Keratinocyte (primary cell): Measurements from ENCODE around the gene PLXDC1. TPM values are rescaled to one million over a fixed set of nuclear protein-coding genes. Genes with fewer than 3 reads are reported as not detected.

ENCODE experiments used
- DNase-seq: peaks from one replicate; pipeline ENCODE4 v3.0.0-alpha.2; 2011; ENCODE audit warnings: low read depth, missing footprints, low spot score
- FAIRE-seq: peaks from 2 replicates; lab custom pipeline; 2011; peaks lifted over from hg19 to GRCh38; lab: Jason Lieb, UNC
- H2AFZ ChIP-seq: 2 replicates; pipeline ENCODE4 v1.6.0; 2012; ENCODE audit warnings: low read length, control low read depth, inconsistent platforms; ENCODE audit not compliant: control insufficient read depth
- H3K27ac ChIP-seq: 2 replicates; pipeline ENCODE4 v1.5.1; 2011; ENCODE audit warnings: low read length; ENCODE audit not compliant: control insufficient read depth, insufficient read depth
- H3K27me3 ChIP-seq: 3 replicates; pipeline ENCODE4 v1.6.0; 2011; ENCODE audit warnings: low read length; ENCODE audit not compliant: control insufficient read depth, insufficient read depth; ENCODE audit errors: extremely low read depth
- H3K36me3 ChIP-seq, 2 experiments: 2 replicates in 1 of 2; 3 replicates in 1 of 2; pipeline ENCODE4 v1.5.1; 2011; ENCODE audit warnings: low read length in 2 of 2, mild to moderate bottlenecking in 1 of 2; ENCODE audit not compliant: control insufficient read depth in 2 of 2, insufficient read depth in 2 of 2; ENCODE audit errors: extremely low read depth in 1 of 2
- H3K4me1 ChIP-seq: 3 replicates; pipeline ENCODE4 v1.5.1; 2011; ENCODE audit warnings: low read length; ENCODE audit not compliant: control insufficient read depth, insufficient read depth; ENCODE audit errors: extremely low read depth
- H3K4me2 ChIP-seq: 3 replicates; pipeline ENCODE4 v1.6.0; 2011; ENCODE audit warnings: low read depth, low read length; ENCODE audit not compliant: control insufficient read depth, insufficient read depth; ENCODE audit errors: extremely low read depth
- H3K4me3 ChIP-seq, 3 experiments: fragments of 200-600 bp in 1 of 3; sonication (generic) in 1 of 3; 2 replicates in 2 of 3; 3 replicates in 1 of 3; pipeline ENCODE4 v1.5.1; 2011 to 2016; ENCODE audit warnings: low read length in 3 of 3, mild to moderate bottlenecking in 3 of 3, control low read depth in 2 of 3, inconsistent platforms in 1 of 3, low read depth in 1 of 3, mixed read lengths in 1 of 3, mixed run types in 1 of 3, moderate library complexity in 1 of 3; ENCODE audit not compliant: control insufficient read depth in 2 of 3, insufficient read depth in 2 of 3; ENCODE audit errors: extremely low read depth in 1 of 3
- H3K79me2 ChIP-seq: 2 replicates; pipeline ENCODE4 v1.6.0; 2012; ENCODE audit warnings: low read length; ENCODE audit not compliant: control insufficient read depth, insufficient read depth
- H3K9ac ChIP-seq: 3 replicates; pipeline ENCODE4 v1.6.0; 2011; ENCODE audit warnings: low read length; ENCODE audit not compliant: control insufficient read depth, insufficient read depth; ENCODE audit errors: extremely low read depth
- H3K9me1 ChIP-seq: 3 replicates; pipeline ENCODE4 v1.6.0; 2011; ENCODE audit warnings: low read length; ENCODE audit not compliant: control insufficient read depth, insufficient read depth; ENCODE audit errors: extremely low read depth
- H3K9me3 ChIP-seq: 2 replicates; pipeline ENCODE4 v1.5.1; 2012; ENCODE audit warnings: low read depth, low read length; ENCODE audit not compliant: control insufficient read depth
- H4K20me1 ChIP-seq: 3 replicates; pipeline ENCODE4 v1.6.0; 2011; ENCODE audit warnings: low read length; ENCODE audit not compliant: control insufficient read depth, insufficient read depth; ENCODE audit errors: extremely low read depth
- CTCF ChIP-seq, 3 experiments: IDR thresholded peaks in 1 of 3; conservative IDR thresholded peaks in 1 of 3; optimal IDR thresholded peaks in 1 of 3; 2 replicates in 2 of 3; 3 replicates in 1 of 3; pipeline versions ENCODE3 to v1.5.1; 2011; ENCODE audit warnings: low read length in 3 of 3, mild to moderate bottlenecking in 3 of 3, moderate library complexity in 2 of 3, control low read depth in 1 of 3, inconsistent platforms in 1 of 3; ENCODE audit not compliant: insufficient read depth in 2 of 3; ENCODE audit errors: extremely low read depth in 1 of 3
- EZH2 ChIP-seq: IDR thresholded peaks from one replicate; pipeline ENCODE4 v1.6.1; 2012; ENCODE audit warnings: inconsistent platforms, mild to moderate bottlenecking, low read length, moderate library complexity
- dilution Hi-C: fragments of 300-500 bp; cut with MboI; formaldehyde crosslinking; loops from one replicate; pipeline ENCODE4 v1.7.0; 2020; ENCODE audit warnings: low sequenced_read_pairs; ENCODE audit not compliant: extremely low pct_ligation_motif_present
- polyA plus RNA-seq, 5 experiments: library from polyadenylated mRNA; depleted of rRNA in 3 of 5; stranded (reverse) in 3 of 5; stranded (forward) in 1 of 5; unstranded in 1 of 5; fragments of >200 nt; gene quantifications; 1 replicate in 1 of 5; 2 replicates in 3 of 5; 3 replicates in 1 of 5; pipeline versions ENCODE4 v1.2.1 to v1.2.3, GENCODE V29; 2011 to 2012; ENCODE audit warnings: missing spikeins in 2 of 5, low read depth in 1 of 5, low replicate concordance in 1 of 5

Gene PLXDC1
- polyA plus RNA-seq, 1 donor (not counting 4 experiments of a cell fraction or from before 2014, with no cell fraction given): 0.35 TPM

GRCh38 chr17:39115135-39115534 lies 36.3 kb downstream of the PLXDC1 start:
- Histone ChIP-seq H3K9me1 (no peaks in the 10 kb centered on the region), H3K4me1 (no peaks in the 10 kb centered on the region), H3K9me3 (no peaks in the 10 kb centered on the region), H2AFZ (no peak overlapping the region), H3K9ac (no peak overlapping the region), H3K27me3 (peaks cover 5% of the 10 kb centered on the region), H3K79me2 (no peaks in the 10 kb centered on the region), H4K20me1 (no peaks in the 10 kb centered on the region), H3K4me2 (no peak overlapping the region), H3K36me3 (no peaks in the 10 kb centered on the region), H3K27ac (no peak overlapping the region), H3K4me3 (no peak overlapping the region)
- DNase-seq (no peak), FAIRE-seq (no peak)
- dilution Hi-C loops: no loop called here
- TF ChIP-seq CTCF (optimal IDR thresholded peaks at IDR 0.05 in 1 of 3, IDR thresholded peaks at IDR 0.05 in 1 of 3, conservative IDR thresholded peaks at IDR 0.05 in 1 of 3; ENCODE audit: extremely low read depth in 1 of 3, insufficient read depth in 2 of 3, low read length in 3 of 3): no peak
- no peak for TF ChIP-seq EZH2

GRCh38 chr17:39114723-39115122 lies 36.7 kb downstream of the PLXDC1 start:
- FAIRE-seq: no peak
- H3K9me3 ChIP-seq: no peaks in the 10 kb centered on the region
- H3K9me1 ChIP-seq: no peaks in the 10 kb centered on the region
- H3K27ac ChIP-seq: no peak overlapping the region
- TF ChIP-seq CTCF (optimal IDR thresholded peaks at IDR 0.05 in 1 of 3, IDR thresholded peaks at IDR 0.05 in 1 of 3, conservative IDR thresholded peaks at IDR 0.05 in 1 of 3; ENCODE audit: extremely low read depth in 1 of 3, insufficient read depth in 2 of 3, low read length in 3 of 3) (no peak), EZH2 (no peak)
- H3K27me3 ChIP-seq: peaks cover 5% of the 10 kb centered on the region
- H3K79me2 ChIP-seq: no peaks in the 10 kb centered on the region
- DNase-seq: no peak
- H3K4me3 ChIP-seq: no peak overlapping the region
- no peak overlapping the region for H3K4me2 ChIP-seq
- dilution Hi-C loops: no loop called here
- H3K4me1 ChIP-seq: no peaks in the 10 kb centered on the region
- H4K20me1 ChIP-seq: no peaks in the 10 kb centered on the region
- no peak overlapping the region for H2AFZ ChIP-seq
- no peak overlapping the region for H3K9ac ChIP-seq
- no peaks in the 10 kb centered on the region for H3K36me3 ChIP-seq
